Fibroblast of skin of right quadriceps (primary cell): ENCODE results near the gene GPC4.

Experiments
- DNase-seq: peaks from one replicate; pipeline ENCODE4 v3.0.0-alpha.2; 2013

GPC4 gene

DNA sequence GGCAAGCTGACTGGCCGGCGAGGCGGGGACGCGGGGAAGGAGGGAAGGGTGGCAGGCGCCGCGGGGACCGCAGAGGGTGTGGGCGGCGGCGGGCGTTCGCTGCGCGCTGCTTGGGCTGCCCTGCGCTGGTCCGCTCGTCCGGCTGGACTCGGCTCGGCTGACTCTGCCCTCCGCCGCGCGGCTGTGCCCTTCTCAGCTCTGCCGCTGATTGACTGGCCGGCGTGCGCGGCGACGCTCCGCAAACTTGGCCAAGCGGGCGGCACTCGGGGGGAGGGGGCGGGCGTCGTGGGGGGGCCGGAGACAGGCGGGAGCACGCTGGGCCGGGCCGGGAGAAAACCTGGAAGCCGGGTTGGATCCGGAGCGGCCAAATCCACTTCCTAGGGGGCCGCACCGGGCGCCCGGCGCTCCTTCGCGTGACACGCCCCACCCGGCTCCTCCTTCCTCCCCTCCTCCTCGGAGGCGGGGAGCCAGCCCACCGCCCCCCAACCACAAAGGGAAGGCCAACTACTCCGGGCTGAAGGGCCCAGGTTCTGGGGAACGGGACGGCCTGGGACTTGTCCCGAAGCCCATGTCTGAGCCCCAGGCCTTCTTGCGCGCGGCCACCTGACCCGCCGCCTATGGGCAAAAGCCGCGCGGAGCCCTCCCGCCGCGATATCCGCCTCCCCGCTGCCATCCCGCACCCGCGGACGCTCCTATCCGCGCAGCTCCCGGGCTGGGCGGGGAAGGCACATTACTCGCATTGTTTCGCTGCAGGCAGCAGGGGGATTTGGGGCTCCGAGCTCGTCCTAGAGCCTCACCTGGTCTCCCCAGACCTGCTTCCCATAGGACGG lies at the start of gene GPC4:
Gene GPC4, minus strand, starts transcription at position 214 of the 830 bp plus-strand sequence. CDS start 524 bp downstream, outside the sequence.
- peak; percentile 68 for DNase-seq

DNA sequence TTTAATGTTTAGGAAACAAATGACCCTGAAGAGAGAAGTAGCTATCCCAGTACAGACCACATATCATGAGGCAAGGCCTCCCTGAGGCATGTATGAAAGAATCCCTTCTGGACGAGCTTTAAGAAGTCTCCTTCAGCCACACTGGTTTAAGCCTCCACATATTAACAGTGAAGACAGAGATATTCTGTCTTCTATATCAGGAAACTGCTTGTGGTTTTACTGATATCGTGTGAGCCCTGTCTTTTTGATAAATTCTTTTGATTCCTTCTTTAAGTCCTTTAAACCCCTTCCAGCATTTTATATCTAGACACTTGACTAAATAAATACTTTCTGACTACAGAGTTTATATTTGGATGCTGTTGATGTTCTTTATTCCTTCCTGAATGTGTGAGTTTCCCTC lies 45.9 kb upstream of the GPC4 start:
- DNase-seq = no peak

GRCh38 chrX:133454924-133455323 lies 39.6 kb upstream of the GPC4 start:
- DNase-seq = no peak

GRCh38 chrX:133454491-133454914 lies 39.2 kb upstream of the GPC4 start:
- no peak for DNase-seq

DNA sequence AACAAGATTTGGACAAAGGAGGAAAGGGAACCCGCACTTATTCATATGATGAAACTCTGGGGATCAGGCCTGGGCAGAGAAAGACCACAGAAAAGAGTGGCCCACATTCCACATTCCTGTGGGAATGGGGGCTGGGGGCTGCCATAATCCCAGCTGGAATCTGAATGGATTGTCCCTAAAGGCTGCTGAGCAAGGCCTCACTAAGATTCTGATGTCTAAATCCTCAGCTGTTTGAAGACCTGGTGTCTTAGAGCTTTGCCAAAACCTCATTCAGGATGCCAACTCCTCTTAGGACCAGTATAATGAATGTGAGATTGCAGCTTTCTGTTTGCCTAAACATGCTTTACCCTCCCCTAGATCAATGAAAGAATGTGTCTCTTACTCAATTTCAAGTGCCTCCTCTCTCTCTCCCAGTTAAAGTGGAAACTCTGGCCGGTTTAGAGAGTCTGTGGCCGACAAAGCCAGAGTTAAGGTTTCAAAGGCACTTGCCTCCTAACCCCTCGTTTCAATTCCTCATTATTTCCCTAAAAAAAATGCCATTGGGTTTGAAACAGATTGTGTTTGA lies 33.3 kb upstream of the GPC4 start:
- DNase-seq = peak; percentile 52

DNA sequence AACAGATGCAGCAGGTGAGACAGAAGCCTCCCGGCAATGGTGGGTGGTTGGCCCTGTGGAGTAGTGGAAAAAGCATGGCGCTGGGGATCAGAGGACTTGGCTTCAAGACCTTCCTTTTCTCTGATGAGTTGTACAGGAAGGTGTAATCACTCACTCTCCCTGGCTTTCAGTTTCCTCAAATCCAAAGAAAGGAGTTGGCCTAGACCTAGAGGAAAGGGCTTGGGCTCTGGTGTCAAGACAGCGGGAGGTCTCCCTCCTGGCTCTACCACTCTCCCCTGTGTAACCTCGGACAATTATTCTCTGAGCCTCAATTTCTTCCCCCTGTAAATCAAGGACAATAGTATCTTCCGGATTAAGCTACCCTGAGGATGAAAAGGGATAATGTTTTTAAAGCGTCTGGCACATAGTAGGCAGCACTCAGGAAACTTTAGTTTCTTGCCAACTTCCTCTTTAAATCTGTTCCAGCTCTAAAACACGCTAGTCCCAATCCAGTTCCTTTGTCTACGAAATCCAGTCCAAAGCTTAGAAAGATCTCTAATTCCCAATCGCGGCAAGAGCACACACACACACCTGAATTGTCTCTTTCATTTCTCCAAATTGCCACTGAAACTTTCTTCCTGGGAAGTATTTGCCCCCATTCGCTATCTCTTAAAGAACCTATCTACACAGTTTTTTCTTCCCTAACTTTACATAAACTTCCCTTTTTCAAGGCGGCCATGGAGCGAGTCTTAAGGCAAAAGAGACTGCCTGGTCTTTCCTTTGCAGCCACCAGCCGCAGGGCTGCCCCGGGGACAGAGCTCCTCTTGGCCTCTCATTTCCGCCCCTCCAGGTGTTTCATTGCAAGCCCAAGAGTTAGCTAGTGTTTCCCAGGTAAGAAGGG lies 29.9 kb upstream of the GPC4 start:
- peak; percentile 11 for DNase-seq

GRCh38 chrX:133444196-133444595 lies 28.9 kb upstream of the GPC4 start:
- DNase-seq = peak; percentile 19

- DNase-seq = no peak
These were observed 25.5 kb upstream of the GPC4 start for GRCh38 chrX:133440797-133441163.

- DNase-seq = no peak
These were observed 24.9 kb upstream of the GPC4 start for GRCh38 chrX:133440081-133440796.

DNA sequence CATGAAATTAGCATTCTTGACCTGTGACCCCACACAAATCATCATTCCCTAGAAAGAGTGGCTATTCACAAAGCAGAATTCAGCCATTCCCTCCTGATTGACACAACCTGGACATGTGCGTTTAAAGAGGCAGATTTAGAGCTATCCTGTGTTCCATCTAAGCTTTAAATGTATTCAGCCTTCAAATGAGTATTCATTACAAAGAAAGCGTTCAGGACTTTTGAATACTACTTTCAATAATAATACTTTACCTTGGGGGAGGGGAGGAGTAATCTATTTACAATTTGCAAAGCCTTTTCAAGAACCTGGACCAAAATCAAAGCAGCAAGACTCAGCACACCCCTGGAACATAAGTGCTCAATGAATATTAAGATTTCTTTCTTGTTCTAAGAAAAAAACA lies 22.5 kb upstream of the GPC4 start:
- no peak for DNase-seq

DNA sequence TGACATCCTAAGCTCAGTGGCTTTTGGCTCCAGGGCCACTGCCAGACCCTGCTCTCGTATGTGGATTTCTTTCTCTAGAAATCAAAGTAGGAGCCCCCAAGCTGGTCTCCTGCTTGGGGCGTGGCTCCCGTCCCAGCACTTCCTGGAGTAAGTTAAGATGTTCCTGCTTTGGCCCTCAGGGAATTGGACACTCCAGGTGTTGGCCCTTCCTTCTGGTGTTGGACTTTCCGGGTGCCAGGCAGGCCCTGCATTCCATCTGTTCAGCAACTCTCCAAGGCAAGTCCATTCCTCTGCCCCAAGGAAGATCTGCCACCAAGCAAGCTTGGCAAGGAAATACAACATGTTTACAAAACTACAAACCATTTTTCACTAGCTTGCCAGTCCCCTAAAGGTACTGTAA lies 22.1 kb upstream of the GPC4 start:
- no peak for DNase-seq

DNA sequence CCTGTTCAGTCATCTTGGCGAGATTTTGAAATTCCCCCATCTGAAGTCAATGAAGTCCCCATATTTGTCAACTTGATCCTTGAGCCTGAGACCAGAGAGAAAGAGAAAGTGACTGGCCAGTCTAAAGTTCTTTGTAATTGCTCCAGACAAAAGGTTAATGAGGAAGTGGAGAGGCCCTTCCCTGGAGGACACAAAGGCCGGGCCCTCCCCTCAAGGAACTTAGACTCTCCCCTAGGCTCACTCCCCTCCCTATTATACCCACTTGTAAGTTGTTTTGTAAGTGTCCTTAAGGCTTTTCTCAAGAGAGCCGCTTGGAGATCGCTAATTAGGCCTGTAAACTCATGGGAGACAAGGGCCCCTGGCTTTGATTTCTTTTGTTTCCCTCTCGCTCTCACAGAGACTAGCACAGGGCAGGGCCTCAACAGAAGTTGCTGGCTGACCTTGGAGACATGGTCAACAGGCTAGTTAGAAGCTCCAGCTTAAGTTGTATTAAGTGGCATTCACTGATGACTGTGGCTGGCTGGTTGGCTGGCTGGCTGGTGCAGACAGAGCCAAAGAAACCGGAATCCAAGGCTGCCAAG lies 20.3 kb upstream of the GPC4 start:
- DNase-seq = no peak

DNA sequence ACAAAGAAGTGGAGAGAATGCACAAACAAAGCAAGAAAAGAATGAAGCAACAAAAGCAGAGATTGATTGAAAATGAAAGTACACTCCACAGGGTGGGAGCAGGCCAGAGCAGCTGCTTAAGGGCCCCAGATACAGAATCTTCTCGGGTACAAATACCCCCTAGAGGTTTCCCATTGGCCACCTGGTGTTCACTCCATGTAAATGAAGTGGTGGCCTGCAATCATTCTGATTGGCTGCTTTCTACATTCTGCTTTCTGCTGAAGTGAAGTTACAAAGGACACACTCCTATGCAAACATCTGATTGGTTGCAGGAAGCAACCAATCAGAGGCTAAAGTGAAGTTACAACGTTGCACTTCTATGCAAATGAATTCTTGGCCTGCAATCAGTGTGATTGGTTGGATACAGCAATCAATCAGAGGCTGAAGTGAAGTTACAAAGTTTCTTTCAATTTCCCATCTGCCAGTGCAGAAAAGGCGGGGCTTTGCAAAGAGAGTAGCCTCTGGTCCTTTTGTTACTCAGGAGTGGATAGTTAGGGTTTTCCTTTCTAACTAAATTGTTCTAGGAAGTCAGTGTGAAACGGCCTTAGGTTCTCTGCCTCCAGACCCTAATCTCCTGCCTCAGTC lies 19.0 kb upstream of the GPC4 start:
- DNase-seq = no peak

- no peak for DNase-seq
These were observed 4.6 kb upstream of the GPC4 start for GRCh38 chrX:133419911-133420310.

GRCh38 chrX:133418588-133418987 lies 3.3 kb upstream of the GPC4 start:
- no peak for DNase-seq

DNA sequence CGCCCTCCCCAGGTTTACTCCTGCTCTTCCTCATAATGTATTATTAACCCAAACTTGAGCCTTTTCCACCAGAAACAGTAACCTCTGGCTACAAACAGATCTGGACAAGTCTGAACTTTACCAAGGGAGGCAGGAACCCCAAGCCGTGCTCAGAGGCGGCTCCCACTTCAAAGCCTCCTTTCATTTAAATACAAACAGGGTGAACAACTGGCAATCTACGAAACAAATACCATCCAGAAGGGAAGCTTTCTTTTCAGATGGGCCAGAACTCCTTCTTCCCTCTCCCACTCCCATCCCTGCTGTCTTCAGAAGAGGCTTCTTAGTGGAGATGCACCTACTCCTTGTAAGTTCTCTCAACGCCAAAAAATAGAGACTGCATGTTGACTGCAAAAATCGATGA lies 2.1 kb upstream of the GPC4 start:
- no peak for DNase-seq

DNA sequence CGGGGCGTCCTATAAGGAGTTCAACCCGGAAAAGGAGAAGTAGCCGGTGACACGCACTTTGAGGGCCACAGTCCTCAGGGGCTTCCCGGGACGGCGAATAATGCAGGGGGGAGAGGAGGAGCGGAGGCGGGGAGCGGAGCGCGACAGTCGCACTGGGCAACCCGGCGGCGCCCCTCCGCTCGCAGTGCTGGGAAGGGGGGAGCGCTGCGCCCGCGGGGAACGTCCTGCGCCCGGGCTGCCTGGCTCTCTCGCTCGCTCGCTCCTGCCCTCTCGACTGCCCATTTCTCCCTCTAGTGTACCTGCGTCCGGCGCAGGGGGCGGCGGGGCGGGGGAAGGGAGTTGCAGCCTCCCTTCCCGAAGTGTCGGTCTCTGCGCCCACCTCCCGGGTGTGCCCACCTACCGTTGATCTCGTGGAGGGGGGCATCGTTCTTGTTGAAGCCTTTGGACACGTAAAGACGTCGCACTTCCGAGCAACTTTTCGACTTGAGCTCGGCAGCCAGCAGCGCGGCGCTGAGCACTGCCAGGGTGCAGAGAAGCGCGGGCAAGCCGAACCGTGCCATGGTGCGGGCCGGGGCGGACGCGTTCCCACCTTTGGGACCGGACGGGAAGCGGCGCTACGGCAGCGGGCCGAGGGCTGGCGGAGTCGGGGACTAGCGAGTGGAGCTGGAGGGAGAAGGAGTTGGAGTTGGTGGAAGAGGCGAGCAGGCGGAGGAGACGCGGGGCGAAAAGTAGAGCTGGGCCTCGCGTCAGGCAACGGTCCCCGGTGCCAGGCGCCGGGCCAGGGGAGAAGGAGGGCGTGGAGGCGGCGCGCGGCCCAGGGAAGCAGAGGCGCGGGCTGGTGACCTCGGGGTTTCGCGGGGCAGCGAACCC lies 648 bp downstream of the GPC4 start:
- DNase-seq = peak; percentile 10

DNA sequence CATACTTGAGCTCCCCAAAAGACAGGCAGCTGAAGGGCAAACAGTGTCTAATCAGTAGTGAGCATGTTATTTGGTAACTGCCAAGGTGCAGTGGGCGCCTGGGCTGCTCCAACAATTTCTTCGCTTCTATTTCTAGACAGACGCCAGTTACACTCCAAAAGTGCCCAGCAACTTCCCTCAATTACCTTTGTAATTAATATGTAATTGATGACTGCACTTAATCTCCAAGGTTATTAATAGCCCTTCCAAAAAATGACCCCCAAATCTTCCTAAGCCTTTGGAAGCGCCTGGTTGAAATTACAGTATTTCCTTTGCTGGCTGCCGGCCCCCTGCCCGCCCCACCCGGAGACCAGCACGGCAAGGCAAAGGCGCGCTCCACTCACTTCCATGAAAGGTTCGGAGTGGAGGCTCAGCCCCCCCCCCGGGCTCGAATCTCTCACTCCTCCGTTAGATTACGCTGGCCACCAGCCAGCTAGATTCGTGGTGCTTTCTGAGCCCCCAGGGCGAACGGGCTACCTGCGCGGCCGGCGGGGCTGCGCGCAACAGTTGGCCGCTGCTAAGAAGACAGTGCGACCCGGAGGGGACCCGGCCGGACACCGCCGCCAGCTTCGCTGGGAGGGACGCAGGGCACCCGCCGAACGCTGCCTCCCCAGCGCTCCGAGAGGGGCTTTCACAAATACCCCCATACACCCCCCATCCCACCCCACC lies 1.9 kb downstream of the GPC4 start:
- no peak for DNase-seq

DNA sequence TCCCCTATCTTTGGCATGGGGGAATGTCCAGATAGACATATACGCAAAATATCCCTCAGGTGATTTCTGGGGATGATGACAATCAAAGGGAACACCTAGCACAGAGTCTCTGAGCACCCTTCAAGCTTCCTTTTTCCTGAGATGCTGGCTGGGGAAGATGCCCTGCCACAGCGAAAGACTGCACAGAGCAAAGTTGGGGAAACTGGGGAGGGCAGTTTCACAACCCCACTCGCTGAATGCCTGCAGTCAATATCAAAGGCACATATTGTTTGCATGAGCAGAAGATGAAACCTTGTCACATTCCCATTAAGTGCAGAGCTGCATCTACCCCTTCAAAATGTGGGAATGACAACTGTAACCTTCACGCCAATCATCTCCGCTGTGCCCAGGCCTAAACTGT lies 2.6 kb downstream of the GPC4 start:
- no peak for DNase-seq

DNA sequence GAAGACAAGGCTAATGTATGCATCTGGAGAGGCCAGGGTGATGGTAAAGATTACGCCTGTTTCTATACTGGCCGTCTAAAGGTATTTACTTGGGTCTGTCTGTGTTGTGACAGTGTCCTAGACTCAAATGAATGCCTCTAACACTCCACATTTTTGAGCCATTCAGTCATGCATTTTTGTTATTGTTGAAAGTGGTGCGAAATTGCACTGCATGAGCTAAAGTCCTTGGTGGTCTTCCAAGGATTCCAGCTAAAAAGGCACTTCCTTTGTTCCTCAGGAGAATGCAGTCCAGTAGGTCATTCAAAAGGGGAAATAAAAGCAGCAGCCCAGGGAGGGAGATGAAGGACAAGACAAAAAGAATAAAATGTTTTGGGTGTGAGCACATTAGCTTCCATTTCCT lies 3.0 kb downstream of the GPC4 start:
- peak; percentile 76 for DNase-seq
